Mucosa of stomach (tissue), 1 donor: ENCODE measurements around the gene TMEM45A.

Experiments
- H3K27me3 ChIP-seq: one replicate; pipeline ENCODE4 v1.7.0; 2013; ENCODE audit warnings: mild to moderate bottlenecking, low read length; ENCODE audit not compliant: control insufficient read depth, insufficient read depth
- H3K36me3 ChIP-seq: one replicate; pipeline ENCODE4 v1.7.0; 2013; ENCODE audit warnings: low read length; ENCODE audit not compliant: control insufficient read depth, insufficient read depth
- H3K4me1 ChIP-seq: one replicate; pipeline ENCODE4 v1.7.0; 2013; ENCODE audit warnings: mild to moderate bottlenecking, low read length; ENCODE audit not compliant: control insufficient read depth, insufficient read depth
- H3K4me3 ChIP-seq: one replicate; pipeline ENCODE4 v1.7.0; 2013; ENCODE audit warnings: low read length
- H3K9ac ChIP-seq: one replicate; pipeline ENCODE4 v1.7.0; 2013; ENCODE audit warnings: mild to moderate bottlenecking, low read length, moderate library complexity
- H3K9me3 ChIP-seq: one replicate; pipeline ENCODE4 v1.7.0; 2013; ENCODE audit warnings: mild to moderate bottlenecking, low read length, moderate library complexity; ENCODE audit not compliant: control insufficient read depth
- donor health status: Pancreatic carcinoma.

The TMEM45A gene

GRCh38 chr3:100523050-100523760 is 30.8 kb downstream of the TMEM45A start:
- no peaks in the 10 kb centered on the region for H3K36me3 ChIP-seq
- no peak overlapping the region for H3K9ac ChIP-seq
- H3K4me3 ChIP-seq = no peak overlapping the region
- no peaks in the 10 kb centered on the region for H3K4me1 ChIP-seq
- H3K9me3 ChIP-seq = no peaks in the 10 kb centered on the region
- no peaks in the 10 kb centered on the region for H3K27me3 ChIP-seq

GRCh38 chr3:100525753-100526612 is 33.6 kb downstream of the TMEM45A start:
- Histone ChIP-seq H3K36me3 (no peaks in the 10 kb centered on the region), H3K4me1 (no peaks in the 10 kb centered on the region), H3K27me3 (no peaks in the 10 kb centered on the region), H3K4me3 (no peak overlapping the region), H3K9me3 (no peaks in the 10 kb centered on the region), H3K9ac (no peak overlapping the region)

- H3K27me3 ChIP-seq = no peaks in the 10 kb centered on the region
- H3K9me3 ChIP-seq = no peaks in the 10 kb centered on the region
- H3K9ac ChIP-seq = no peak overlapping the region
- H3K4me3 ChIP-seq = no peak overlapping the region
- H3K36me3 ChIP-seq = no peaks in the 10 kb centered on the region
- no peaks in the 10 kb centered on the region for H3K4me1 ChIP-seq
Measured at GRCh38 chr3:100526613-100527346, 34.4 kb downstream of the TMEM45A start.

- Histone ChIP-seq H3K4me3 (no peak overlapping the region), H3K9me3 (no peaks in the 10 kb centered on the region), H3K9ac (no peak overlapping the region), H3K4me1 (no peaks in the 10 kb centered on the region), H3K36me3 (no peaks in the 10 kb centered on the region), H3K27me3 (no peaks in the 10 kb centered on the region)
Measured at GRCh38 chr3:100527347-100527735, 34.9 kb downstream of the TMEM45A start.

- Histone ChIP-seq H3K4me1 (no peaks in the 10 kb centered on the region), H3K27me3 (no peaks in the 10 kb centered on the region), H3K4me3 (no peak overlapping the region), H3K36me3 (no peaks in the 10 kb centered on the region), H3K9ac (no peak overlapping the region), H3K9me3 (no peaks in the 10 kb centered on the region)
Measured at GRCh38 chr3:100531093-100531492, 38.7 kb downstream of the TMEM45A start.

- no peak overlapping the region for H3K4me3 ChIP-seq
- no peaks in the 10 kb centered on the region for H3K27me3 ChIP-seq
- no peaks in the 10 kb centered on the region for H3K9me3 ChIP-seq
- no peaks in the 10 kb centered on the region for H3K4me1 ChIP-seq
- H3K36me3 ChIP-seq = no peaks in the 10 kb centered on the region
- H3K9ac ChIP-seq = no peak overlapping the region
Measured at GRCh38 chr3:100532411-100532810, 40.0 kb downstream of the TMEM45A start.

- no peak overlapping the region for H3K9ac ChIP-seq
- no peaks in the 10 kb centered on the region for H3K4me1 ChIP-seq
- H3K36me3 ChIP-seq = no peaks in the 10 kb centered on the region
- no peak overlapping the region for H3K4me3 ChIP-seq
- no peaks in the 10 kb centered on the region for H3K9me3 ChIP-seq
- no peaks in the 10 kb centered on the region for H3K27me3 ChIP-seq
Measured at GRCh38 chr3:100533176-100533575, 40.8 kb downstream of the TMEM45A start.

GRCh38 chr3:100535610-100535943 is 43.2 kb downstream of the TMEM45A start:
- no peak overlapping the region for H3K4me3 ChIP-seq
- H3K4me1 ChIP-seq = no peaks in the 10 kb centered on the region
- no peaks in the 10 kb centered on the region for H3K9me3 ChIP-seq
- no peaks in the 10 kb centered on the region for H3K36me3 ChIP-seq
- no peaks in the 10 kb centered on the region for H3K27me3 ChIP-seq
- no peak overlapping the region for H3K9ac ChIP-seq

GRCh38 chr3:100536093-100536492 is 43.7 kb downstream of the TMEM45A start:
- H3K4me1 ChIP-seq = no peaks in the 10 kb centered on the region
- H3K9ac ChIP-seq = no peak overlapping the region
- H3K36me3 ChIP-seq = no peaks in the 10 kb centered on the region
- no peaks in the 10 kb centered on the region for H3K27me3 ChIP-seq
- no peaks in the 10 kb centered on the region for H3K9me3 ChIP-seq
- H3K4me3 ChIP-seq = no peak overlapping the region

GRCh38 chr3:100537646-100538338 is 45.4 kb downstream of the TMEM45A start:
- no peaks in the 10 kb centered on the region for H3K27me3 ChIP-seq
- no peaks in the 10 kb centered on the region for H3K36me3 ChIP-seq
- H3K4me3 ChIP-seq = no peak overlapping the region
- no peak overlapping the region for H3K9ac ChIP-seq
- H3K4me1 ChIP-seq = no peaks in the 10 kb centered on the region
- H3K9me3 ChIP-seq = no peaks in the 10 kb centered on the region

- no peak overlapping the region for H3K9ac ChIP-seq
- H3K27me3 ChIP-seq = no peaks in the 10 kb centered on the region
- H3K36me3 ChIP-seq = no peaks in the 10 kb centered on the region
- no peak overlapping the region for H3K4me3 ChIP-seq
- H3K9me3 ChIP-seq = no peaks in the 10 kb centered on the region
- H3K4me1 ChIP-seq = no peaks in the 10 kb centered on the region
Measured at GRCh38 chr3:100538339-100538706, 45.9 kb downstream of the TMEM45A start.
